NB4 (cell line): ENCODE data around the gene ZNF747.

Source experiments
- MAX ChIP-seq: IDR thresholded peaks from 2 replicates; pipeline ENCODE4 v1.6.1; 2011; ENCODE audit warnings: low read depth, low read length
- MYC ChIP-seq: IDR thresholded peaks from 2 replicates; pipeline ENCODE4 v1.6.1; 2011; ENCODE audit warnings: low read depth, low read length
- POLR2A ChIP-seq: IDR thresholded peaks from 2 replicates; pipeline ENCODE4 v1.6.1; 2011; ENCODE audit warnings: mild to moderate bottlenecking; ENCODE audit not compliant: insufficient read length; ENCODE audit errors: extremely low read depth
- TF ChIP-seq, protein P1 (sequence below): IDR thresholded peaks from one replicate; pipeline ENCODE4 v1.5.1; 2012; ENCODE audit warnings: low read depth, low read length

DNA sequence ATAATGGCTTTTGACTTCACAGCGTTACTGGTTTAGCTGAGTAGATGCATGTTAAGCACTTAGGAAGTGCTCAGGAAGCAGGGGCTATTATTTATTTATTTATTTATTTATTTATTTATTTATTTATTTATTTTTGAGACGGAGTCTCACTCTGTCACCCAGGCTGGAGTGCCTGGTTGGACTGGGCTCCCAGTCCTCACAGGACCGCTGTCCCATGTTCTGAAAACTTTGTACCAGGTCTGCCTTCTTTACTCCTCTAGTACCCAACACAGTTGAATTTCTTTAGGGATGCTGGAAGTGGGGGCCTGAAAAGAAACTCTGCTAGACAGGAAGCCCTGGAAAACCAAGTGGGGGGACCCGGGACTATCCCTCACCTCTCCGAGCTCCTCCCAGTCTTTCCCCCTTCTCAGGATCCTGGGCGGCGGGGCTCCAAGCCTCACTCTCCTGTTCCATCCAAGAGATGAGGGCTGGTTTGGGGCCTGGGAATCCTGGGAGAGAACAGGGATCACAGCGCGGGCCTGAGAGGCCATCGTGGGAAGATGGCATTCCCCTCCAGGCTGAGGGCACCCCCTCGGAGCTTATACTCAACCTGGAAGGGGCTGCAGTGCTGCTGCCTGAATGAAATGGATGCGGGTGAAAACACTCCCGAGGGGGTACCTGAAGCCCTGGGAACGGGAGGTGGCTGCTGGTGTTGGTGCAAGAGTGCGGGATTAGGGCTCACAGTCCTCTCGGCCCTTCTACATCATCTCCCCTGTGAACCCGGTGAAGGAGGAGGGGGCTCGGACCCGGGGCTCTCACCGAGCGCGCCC, 36.2 kb upstream of the ZNF747 start:
- TF ChIP-seq, protein P1, sequence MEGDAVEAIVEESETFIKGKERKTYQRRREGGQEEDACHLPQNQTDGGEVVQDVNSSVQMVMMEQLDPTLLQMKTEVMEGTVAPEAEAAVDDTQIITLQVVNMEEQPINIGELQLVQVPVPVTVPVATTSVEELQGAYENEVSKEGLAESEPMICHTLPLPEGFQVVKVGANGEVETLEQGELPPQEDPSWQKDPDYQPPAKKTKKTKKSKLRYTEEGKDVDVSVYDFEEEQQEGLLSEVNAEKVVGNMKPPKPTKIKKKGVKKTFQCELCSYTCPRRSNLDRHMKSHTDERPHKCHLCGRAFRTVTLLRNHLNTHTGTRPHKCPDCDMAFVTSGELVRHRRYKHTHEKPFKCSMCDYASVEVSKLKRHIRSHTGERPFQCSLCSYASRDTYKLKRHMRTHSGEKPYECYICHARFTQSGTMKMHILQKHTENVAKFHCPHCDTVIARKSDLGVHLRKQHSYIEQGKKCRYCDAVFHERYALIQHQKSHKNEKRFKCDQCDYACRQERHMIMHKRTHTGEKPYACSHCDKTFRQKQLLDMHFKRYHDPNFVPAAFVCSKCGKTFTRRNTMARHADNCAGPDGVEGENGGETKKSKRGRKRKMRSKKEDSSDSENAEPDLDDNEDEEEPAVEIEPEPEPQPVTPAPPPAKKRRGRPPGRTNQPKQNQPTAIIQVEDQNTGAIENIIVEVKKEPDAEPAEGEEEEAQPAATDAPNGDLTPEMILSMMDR: no peak
- no peak for TF ChIP-seq POLR2A
- no peak for TF ChIP-seq MYC
- TF ChIP-seq MAX: no peak
